Mesendoderm (in vitro differentiated cells): ENCODE results near the gene TSPAN6.

Experiments
- DNase-seq: peaks from one replicate; pipeline ENCODE4 v3.0.0; 2013
- H2AK5ac ChIP-seq: 2 replicates; pipeline ENCODE4 v1.6.1; 2013; ENCODE audit warnings: low read length, inconsistent platforms
- H2BK120ac ChIP-seq: 2 replicates; pipeline ENCODE4 v1.6.1; 2013; ENCODE audit warnings: low read depth, mild to moderate bottlenecking, low read length, moderate library complexity, mixed read lengths
- H2BK15ac ChIP-seq: replicated peaks from 2 replicates; pipeline ENCODE4 v1.6.1; 2013; ENCODE audit warnings: low read depth, mild to moderate bottlenecking, moderate library complexity
- H2BK5ac ChIP-seq: 2 replicates; pipeline ENCODE4 v1.6.1; 2013; ENCODE audit warnings: low read length, inconsistent platforms
- H3K18ac ChIP-seq: 2 replicates; pipeline ENCODE4 v1.6.1; 2013; ENCODE audit warnings: mild to moderate bottlenecking, low read length, mixed read lengths
- H3K23ac ChIP-seq: one replicate; pipeline ENCODE4 v1.6.1; 2013; ENCODE audit warnings: low read length
- H3K27ac ChIP-seq: 2 replicates; pipeline ENCODE4 v1.5.1; 2013; ENCODE audit warnings: low read depth, mild to moderate bottlenecking, inconsistent platforms, low read length, moderate library complexity
- H3K27me3 ChIP-seq: 2 replicates; pipeline ENCODE4 v1.6.1; 2013; ENCODE audit warnings: low read length, control low read depth, mild to moderate bottlenecking, inconsistent platforms; ENCODE audit not compliant: insufficient read depth, poor library complexity
- H3K36me3 ChIP-seq: 2 replicates; pipeline ENCODE4 v1.6.1; 2013; ENCODE audit warnings: low read length, inconsistent platforms; ENCODE audit not compliant: control insufficient read depth, insufficient read depth
- H3K4ac ChIP-seq: one replicate; pipeline ENCODE4 v1.6.1; 2013; ENCODE audit warnings: low read depth, mild to moderate bottlenecking, low read length, moderate library complexity
- H3K4me1 ChIP-seq: 2 replicates; pipeline ENCODE4 v1.6.1; 2013; ENCODE audit warnings: low read depth, low read length, inconsistent platforms; ENCODE audit not compliant: control insufficient read depth
- H3K4me2 ChIP-seq: 2 replicates; pipeline ENCODE4 v1.6.1; 2013; ENCODE audit warnings: low read length
- H3K4me3 ChIP-seq: 2 replicates; pipeline ENCODE4 v1.5.1; 2013; ENCODE audit warnings: mild to moderate bottlenecking, low read length
- H3K56ac ChIP-seq: one replicate; pipeline ENCODE4 v1.6.1; 2013; ENCODE audit warnings: low read length
- H3K79me1 ChIP-seq: 2 replicates; pipeline ENCODE4 v1.6.1; 2013; ENCODE audit warnings: low read length, inconsistent platforms
- H3K79me2 ChIP-seq: 2 replicates; pipeline ENCODE4 v1.6.1; 2013; ENCODE audit warnings: mild to moderate bottlenecking, low read length; ENCODE audit not compliant: control insufficient read depth, insufficient read depth
- H3K9ac ChIP-seq: 2 replicates; pipeline ENCODE4 v1.6.1; 2013; ENCODE audit warnings: low read length, inconsistent platforms
- H4K5ac ChIP-seq: one replicate; pipeline ENCODE4 v1.6.1; 2013; ENCODE audit warnings: low read length
- H4K8ac ChIP-seq: one replicate; pipeline ENCODE4 v1.6.1; 2013; ENCODE audit warnings: low read depth, mild to moderate bottlenecking, control low read depth, low read length, moderate library complexity
- WGBS: extraction: QIAGEN DNeasy Blood & Tissue Kit; methylation state at CpG from one replicate; pipeline ENCODE4 v1.1.7; 2013; ENCODE audit warnings: low lambda C conversion rate, missing lambda C conversion rate; ENCODE audit not compliant: insufficient coverage; ENCODE audit errors: extremely low coverage; 5-methylcytosine and 5-hydroxymethylcytosine counted together

Gene TSPAN6

DNA sequence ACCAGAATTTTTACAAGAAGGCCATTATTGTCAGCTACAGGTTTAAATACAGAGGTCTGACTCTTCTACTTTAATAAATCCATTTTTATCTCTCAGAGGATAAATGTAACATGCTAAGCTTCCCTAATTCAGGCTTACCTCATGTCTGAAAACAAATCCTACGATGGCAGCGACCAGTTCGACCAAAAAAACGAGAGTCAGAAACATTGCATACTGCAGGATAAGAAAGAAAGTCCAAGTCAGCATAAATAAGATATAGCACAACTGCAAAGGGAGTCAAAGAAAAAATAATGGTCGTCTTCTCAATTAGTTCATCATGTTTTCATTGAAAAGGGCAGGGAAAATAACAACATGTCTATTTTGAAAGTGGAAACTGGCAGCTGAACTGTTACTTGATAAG, 1.6 kb downstream of the TSPAN6 start:
- H3K23ac ChIP-seq = no peak overlapping the region
- H4K5ac ChIP-seq = no peak overlapping the region
- no peak overlapping the region for H3K9ac ChIP-seq
- no peaks in the 10 kb centered on the region for H3K36me3 ChIP-seq
- H2AK5ac ChIP-seq = no peak overlapping the region
- no CpG with 5 or more reads among the region's 5 CpGs for WGBS
- no peaks in the 10 kb centered on the region for H3K27me3 ChIP-seq
- no peak overlapping the region for H3K4me2 ChIP-seq
- no peak overlapping the region for H3K27ac ChIP-seq
- no peak overlapping the region for H2BK15ac ChIP-seq
- no peak overlapping the region for H2BK5ac ChIP-seq
- no peak overlapping the region for H2BK120ac ChIP-seq
- no peak overlapping the region for H3K56ac ChIP-seq
- no peak overlapping the region for H3K4me3 ChIP-seq
- no peaks in the 10 kb centered on the region for H3K79me2 ChIP-seq
- no peak overlapping the region for H3K4ac ChIP-seq
- DNase-seq = no peak
- no peak overlapping the region for H3K18ac ChIP-seq
- no peaks in the 10 kb centered on the region for H3K79me1 ChIP-seq
- H4K8ac ChIP-seq = no peak overlapping the region
- no peaks in the 10 kb centered on the region for H3K4me1 ChIP-seq

DNA sequence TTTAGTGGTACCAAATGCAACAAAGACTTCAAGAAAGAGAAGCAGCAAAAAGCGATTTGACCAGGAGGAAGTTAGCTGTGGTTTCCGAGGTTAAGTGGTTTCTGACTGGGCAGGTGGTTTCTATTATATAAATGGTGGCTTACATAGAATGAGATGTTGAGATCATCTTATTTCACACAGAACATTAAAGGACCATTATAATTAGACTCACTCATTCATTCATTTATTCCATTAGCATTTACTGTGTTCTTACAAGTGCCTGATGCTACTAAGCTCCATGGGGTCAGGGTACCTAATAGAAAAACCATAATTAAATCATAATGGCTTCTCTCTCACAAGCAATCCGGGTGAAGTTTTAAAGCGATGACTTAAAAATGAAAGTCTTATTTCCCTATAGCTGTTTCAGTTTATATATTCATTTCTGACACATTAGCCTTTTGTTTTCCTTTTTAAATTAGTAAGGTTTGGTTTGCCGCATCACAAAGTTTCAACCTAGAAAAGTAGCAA, 10.6 kb downstream of the TSPAN6 start:
- Histone ChIP-seq H4K5ac (no peak overlapping the region), H3K4me1 (no peaks in the 10 kb centered on the region), H3K27me3 (no peaks in the 10 kb centered on the region), H3K4ac (no peak overlapping the region), H2AK5ac (no peak overlapping the region), H3K18ac (no peak overlapping the region), H4K8ac (no peak overlapping the region), H3K27ac (no peak overlapping the region), H3K4me2 (no peak overlapping the region), H3K79me2 (no peaks in the 10 kb centered on the region), H3K36me3 (no peaks in the 10 kb centered on the region), H3K9ac (no peak overlapping the region), H3K56ac (no peak overlapping the region), H3K79me1 (no peaks in the 10 kb centered on the region), H3K4me3 (no peak overlapping the region), H2BK15ac (no peak overlapping the region), H3K23ac (no peak overlapping the region), H2BK5ac (no peak overlapping the region), H2BK120ac (no peak overlapping the region)
- no peak for DNase-seq
- WGBS = no CpG with 5 or more reads among the region's 5 CpGs

DNA sequence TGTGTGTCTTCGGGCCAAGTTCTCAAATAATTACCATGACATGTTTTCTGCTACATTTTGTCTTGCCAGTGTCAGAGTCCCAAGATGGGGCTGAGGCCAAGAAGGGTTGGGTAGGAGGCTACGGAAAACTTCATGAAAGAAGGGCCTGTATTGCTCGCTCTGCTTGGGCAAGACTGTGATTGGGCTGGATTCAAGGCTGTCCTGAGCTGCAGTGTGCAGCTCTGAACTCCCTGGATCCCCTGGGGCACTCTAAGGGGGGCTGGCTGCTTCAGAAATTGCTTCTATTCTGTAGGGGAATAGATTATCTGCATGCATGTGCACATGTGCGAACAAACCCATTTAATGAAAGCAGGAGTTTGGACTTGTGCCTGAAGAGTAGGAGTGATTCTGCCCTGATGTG, 13.6 kb downstream of the TSPAN6 start:
- no peak overlapping the region for H2AK5ac ChIP-seq
- H2BK15ac ChIP-seq = no peak overlapping the region
- no peak overlapping the region for H4K5ac ChIP-seq
- H3K4me1 ChIP-seq = no peaks in the 10 kb centered on the region
- no peak overlapping the region for H2BK5ac ChIP-seq
- H3K36me3 ChIP-seq = no peaks in the 10 kb centered on the region
- H3K56ac ChIP-seq = no peak overlapping the region
- DNase-seq = no peak
- no peak overlapping the region for H3K27ac ChIP-seq
- no peak overlapping the region for H3K4ac ChIP-seq
- no peak overlapping the region for H2BK120ac ChIP-seq
- H3K79me1 ChIP-seq = no peaks in the 10 kb centered on the region
- H3K4me3 ChIP-seq = no peak overlapping the region
- no peak overlapping the region for H3K9ac ChIP-seq
- H3K18ac ChIP-seq = no peak overlapping the region
- no peak overlapping the region for H3K23ac ChIP-seq
- H4K8ac ChIP-seq = no peak overlapping the region
- WGBS = no CpG with 5 or more reads among the region's 4 CpGs
- H3K79me2 ChIP-seq = no peaks in the 10 kb centered on the region
- H3K27me3 ChIP-seq = no peaks in the 10 kb centered on the region
- no peak overlapping the region for H3K4me2 ChIP-seq

DNA sequence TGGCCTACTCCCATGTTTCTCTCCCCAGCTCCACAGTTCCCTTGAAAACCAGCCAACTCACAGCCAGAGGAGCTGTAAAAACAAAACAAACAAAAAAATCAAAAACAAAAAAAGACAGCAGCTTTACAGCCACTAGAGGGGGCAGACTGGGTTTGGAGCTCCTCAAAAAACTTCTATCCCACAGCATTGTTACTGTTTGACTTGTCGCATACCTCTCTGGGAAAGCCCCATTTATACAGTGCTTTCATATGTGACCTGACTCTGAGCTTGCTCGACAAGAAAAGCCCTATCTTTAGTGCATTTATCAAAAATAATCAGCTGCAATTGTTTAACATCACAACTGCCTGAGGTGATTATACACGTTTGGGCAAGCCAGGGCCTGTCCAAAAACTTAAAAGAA, 21.6 kb downstream of the TSPAN6 start:
- Histone ChIP-seq H2AK5ac (no peak overlapping the region), H3K4me3 (no peak overlapping the region), H2BK120ac (no peak overlapping the region), H4K8ac (no peak overlapping the region), H2BK15ac (no peak overlapping the region), H3K4me2 (no peak overlapping the region), H3K27ac (no peak overlapping the region), H2BK5ac (no peak overlapping the region), H3K23ac (no peak overlapping the region), H3K79me2 (no peaks in the 10 kb centered on the region), H3K56ac (no peak overlapping the region), H3K36me3 (no peaks in the 10 kb centered on the region), H3K79me1 (no peaks in the 10 kb centered on the region), H3K27me3 (no peaks in the 10 kb centered on the region), H3K9ac (no peak overlapping the region), H3K4ac (no peak overlapping the region), H3K18ac (no peak overlapping the region), H4K5ac (no peak overlapping the region), H3K4me1 (no peaks in the 10 kb centered on the region)
- no CpG with 5 or more reads among the region's 3 CpGs for WGBS
- DNase-seq = peak; percentile 76

DNA sequence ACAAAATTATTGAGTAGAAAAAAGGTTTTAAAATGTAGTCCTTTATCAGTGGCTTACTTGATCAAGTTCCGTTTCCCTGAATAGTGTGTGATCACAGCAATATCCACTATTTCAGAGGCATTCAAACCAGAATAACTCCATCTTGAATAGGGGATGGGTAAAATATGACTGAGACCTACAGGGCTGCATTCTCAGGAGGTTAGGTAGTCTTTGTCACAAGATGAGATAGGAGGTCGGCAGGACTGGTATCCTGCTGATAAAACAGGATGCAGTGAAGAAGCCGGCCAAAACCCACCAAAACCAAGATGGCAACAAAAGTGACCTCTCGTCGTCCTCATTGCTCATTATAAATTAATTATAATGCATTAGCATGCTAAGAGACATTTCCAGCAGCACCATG, 24.7 kb downstream of the TSPAN6 start:
- Histone ChIP-seq H3K23ac (no peak overlapping the region), H4K5ac (no peak overlapping the region), H2BK120ac (no peak overlapping the region), H3K9ac (no peak overlapping the region), H3K27ac (no peak overlapping the region), H3K4me3 (no peak overlapping the region), H4K8ac (no peak overlapping the region), H3K79me2 (no peaks in the 10 kb centered on the region), H3K79me1 (no peaks in the 10 kb centered on the region), H3K4ac (no peak overlapping the region), H3K18ac (no peak overlapping the region), H2AK5ac (no peak overlapping the region), H2BK15ac (no peak overlapping the region), H3K36me3 (no peaks in the 10 kb centered on the region), H2BK5ac (no peak overlapping the region), H3K27me3 (no peaks in the 10 kb centered on the region), H3K56ac (no peak overlapping the region), H3K4me1 (no peaks in the 10 kb centered on the region), H3K4me2 (no peak overlapping the region)
- WGBS = no CpG with 5 or more reads among the region's 5 CpGs
- DNase-seq = peak; percentile 60

DNA sequence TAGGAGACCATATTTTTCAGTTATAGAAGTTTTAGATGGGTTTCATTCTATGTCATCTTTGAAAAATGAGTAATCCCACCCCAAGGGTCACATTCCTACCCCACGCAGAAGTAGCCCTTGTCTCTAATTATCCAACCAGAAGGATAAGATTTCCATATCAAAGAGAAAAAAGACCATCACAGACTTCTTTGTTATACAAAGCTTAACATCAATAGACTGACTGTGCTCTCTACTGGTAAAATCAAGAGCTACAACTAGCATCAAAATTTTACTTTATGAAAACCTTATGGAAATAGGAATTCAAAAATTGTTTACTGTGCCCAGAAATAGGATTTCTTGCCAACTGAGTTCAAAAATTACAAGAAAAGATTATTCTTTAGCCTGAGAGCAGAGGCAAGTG, 27.0 kb downstream of the TSPAN6 start:
- H4K8ac ChIP-seq = no peak overlapping the region
- no peak overlapping the region for H2AK5ac ChIP-seq
- no peak overlapping the region for H3K56ac ChIP-seq
- H3K23ac ChIP-seq = no peak overlapping the region
- no CpG with 5 or more reads among the region's 1 CpG for WGBS
- no peak overlapping the region for H3K4me3 ChIP-seq
- no peak for DNase-seq
- H3K4me1 ChIP-seq = no peaks in the 10 kb centered on the region
- H3K27ac ChIP-seq = no peak overlapping the region
- no peak overlapping the region for H2BK5ac ChIP-seq
- H3K79me2 ChIP-seq = no peaks in the 10 kb centered on the region
- no peaks in the 10 kb centered on the region for H3K36me3 ChIP-seq
- no peak overlapping the region for H3K4me2 ChIP-seq
- no peak overlapping the region for H4K5ac ChIP-seq
- no peaks in the 10 kb centered on the region for H3K27me3 ChIP-seq
- H2BK15ac ChIP-seq = no peak overlapping the region
- H2BK120ac ChIP-seq = no peak overlapping the region
- H3K79me1 ChIP-seq = no peaks in the 10 kb centered on the region
- no peak overlapping the region for H3K9ac ChIP-seq
- no peak overlapping the region for H3K4ac ChIP-seq
- no peak overlapping the region for H3K18ac ChIP-seq
